GM12892 (cell line): ENCODE results near the gene ZDHHC7.
"Not testable (repeated sequence)": the region's sequence is repeated elsewhere in the genome, so short reads cannot be mapped to it uniquely, and the experiment has no call there.

Experiments used
- POLR2A ChIP-seq: IDR thresholded peaks from 2 replicates; pipeline ENCODE4 v1.6.1; 2011; ENCODE audit warnings: low read depth, low read length, control low read depth
- POLR2AphosphoS5 ChIP-seq: IDR thresholded peaks from 2 replicates; pipeline ENCODE4 v1.6.1; 2011; ENCODE audit warnings: low read depth, low read length, control low read depth
- TAF1 ChIP-seq: IDR thresholded peaks from 2 replicates; pipeline ENCODE4 v1.6.1; 2011; ENCODE audit warnings: low read depth, mild to moderate bottlenecking, control low read depth, low read length, borderline replicate concordance

- not testable (repeated sequence) for TF ChIP-seq POLR2AphosphoS5, POLR2A, TAF1
Observed at GRCh38 chr16:85032187-85032586, 20.9 kb upstream of the ZDHHC7 start.
